Keratinocyte (primary cell): ENCODE data around the gene MAGEA8. TPM values are rescaled to one million over a fixed set of nuclear protein-coding genes. Genes with fewer than 3 reads are reported as not detected.
"Not testable (repeated sequence)": the region's sequence is repeated elsewhere in the genome, so short reads cannot be mapped to it uniquely, and the experiment has no call there.

ENCODE experiments used
- DNase-seq: peaks from one replicate; pipeline ENCODE4 v3.0.0-alpha.2; 2011; ENCODE audit warnings: low read depth, missing footprints, low spot score
- FAIRE-seq: peaks from 2 replicates; lab custom pipeline; 2011; peaks lifted over from hg19 to GRCh38; lab: Jason Lieb, UNC
- H2AFZ ChIP-seq: 2 replicates; pipeline ENCODE4 v1.6.0; 2012; ENCODE audit warnings: low read length, control low read depth, inconsistent platforms; ENCODE audit not compliant: control insufficient read depth
- H3K27ac ChIP-seq: 2 replicates; pipeline ENCODE4 v1.5.1; 2011; ENCODE audit warnings: low read length; ENCODE audit not compliant: control insufficient read depth, insufficient read depth
- H3K27me3 ChIP-seq: 3 replicates; pipeline ENCODE4 v1.6.0; 2011; ENCODE audit warnings: low read length; ENCODE audit not compliant: control insufficient read depth, insufficient read depth; ENCODE audit errors: extremely low read depth
- H3K36me3 ChIP-seq, 2 experiments: 2 replicates in 1 of 2; 3 replicates in 1 of 2; pipeline ENCODE4 v1.5.1; 2011; ENCODE audit warnings: low read length in 2 of 2, mild to moderate bottlenecking in 1 of 2; ENCODE audit not compliant: control insufficient read depth in 2 of 2, insufficient read depth in 2 of 2; ENCODE audit errors: extremely low read depth in 1 of 2
- H3K4me1 ChIP-seq: 3 replicates; pipeline ENCODE4 v1.5.1; 2011; ENCODE audit warnings: low read length; ENCODE audit not compliant: control insufficient read depth, insufficient read depth; ENCODE audit errors: extremely low read depth
- H3K4me2 ChIP-seq: 3 replicates; pipeline ENCODE4 v1.6.0; 2011; ENCODE audit warnings: low read depth, low read length; ENCODE audit not compliant: control insufficient read depth, insufficient read depth; ENCODE audit errors: extremely low read depth
- H3K4me3 ChIP-seq, 3 experiments: fragments of 200-600 bp in 1 of 3; sonication (generic) in 1 of 3; 2 replicates in 2 of 3; 3 replicates in 1 of 3; pipeline ENCODE4 v1.5.1; 2011 to 2016; ENCODE audit warnings: low read length in 3 of 3, mild to moderate bottlenecking in 3 of 3, control low read depth in 2 of 3, inconsistent platforms in 1 of 3, low read depth in 1 of 3, mixed read lengths in 1 of 3, mixed run types in 1 of 3, moderate library complexity in 1 of 3; ENCODE audit not compliant: control insufficient read depth in 2 of 3, insufficient read depth in 2 of 3; ENCODE audit errors: extremely low read depth in 1 of 3
- H3K79me2 ChIP-seq: 2 replicates; pipeline ENCODE4 v1.6.0; 2012; ENCODE audit warnings: low read length; ENCODE audit not compliant: control insufficient read depth, insufficient read depth
- H3K9ac ChIP-seq: 3 replicates; pipeline ENCODE4 v1.6.0; 2011; ENCODE audit warnings: low read length; ENCODE audit not compliant: control insufficient read depth, insufficient read depth; ENCODE audit errors: extremely low read depth
- H3K9me1 ChIP-seq: 3 replicates; pipeline ENCODE4 v1.6.0; 2011; ENCODE audit warnings: low read length; ENCODE audit not compliant: control insufficient read depth, insufficient read depth; ENCODE audit errors: extremely low read depth
- H3K9me3 ChIP-seq: 2 replicates; pipeline ENCODE4 v1.5.1; 2012; ENCODE audit warnings: low read depth, low read length; ENCODE audit not compliant: control insufficient read depth
- H4K20me1 ChIP-seq: 3 replicates; pipeline ENCODE4 v1.6.0; 2011; ENCODE audit warnings: low read length; ENCODE audit not compliant: control insufficient read depth, insufficient read depth; ENCODE audit errors: extremely low read depth
- EZH2 ChIP-seq: IDR thresholded peaks from one replicate; pipeline ENCODE4 v1.6.1; 2012; ENCODE audit warnings: inconsistent platforms, mild to moderate bottlenecking, low read length, moderate library complexity
- dilution Hi-C: fragments of 300-500 bp; cut with MboI; formaldehyde crosslinking; loops from one replicate; pipeline ENCODE4 v1.7.0; 2020; ENCODE audit warnings: low sequenced_read_pairs; ENCODE audit not compliant: extremely low pct_ligation_motif_present
- polyA plus RNA-seq, 5 experiments: library from polyadenylated mRNA; depleted of rRNA in 3 of 5; stranded (reverse) in 3 of 5; stranded (forward) in 1 of 5; unstranded in 1 of 5; fragments of >200 nt; gene quantifications; 1 replicate in 1 of 5; 2 replicates in 3 of 5; 3 replicates in 1 of 5; pipeline versions ENCODE4 v1.2.1 to v1.2.3, GENCODE V29; 2011 to 2012; ENCODE audit warnings: missing spikeins in 2 of 5, low read depth in 1 of 5, low replicate concordance in 1 of 5
- TF ChIP-seq, protein P1 (sequence below), 3 experiments: IDR thresholded peaks in 1 of 3; conservative IDR thresholded peaks in 1 of 3; optimal IDR thresholded peaks in 1 of 3; 2 replicates in 2 of 3; 3 replicates in 1 of 3; pipeline versions ENCODE3 to v1.5.1; 2011; ENCODE audit warnings: low read length in 3 of 3, mild to moderate bottlenecking in 3 of 3, moderate library complexity in 2 of 3, control low read depth in 1 of 3, inconsistent platforms in 1 of 3; ENCODE audit not compliant: insufficient read depth in 2 of 3; ENCODE audit errors: extremely low read depth in 1 of 3

Gene MAGEA8
- polyA plus RNA-seq, 1 donor (not counting 4 experiments of a cell fraction or from before 2014, with no cell fraction given), result not detected

DNA sequence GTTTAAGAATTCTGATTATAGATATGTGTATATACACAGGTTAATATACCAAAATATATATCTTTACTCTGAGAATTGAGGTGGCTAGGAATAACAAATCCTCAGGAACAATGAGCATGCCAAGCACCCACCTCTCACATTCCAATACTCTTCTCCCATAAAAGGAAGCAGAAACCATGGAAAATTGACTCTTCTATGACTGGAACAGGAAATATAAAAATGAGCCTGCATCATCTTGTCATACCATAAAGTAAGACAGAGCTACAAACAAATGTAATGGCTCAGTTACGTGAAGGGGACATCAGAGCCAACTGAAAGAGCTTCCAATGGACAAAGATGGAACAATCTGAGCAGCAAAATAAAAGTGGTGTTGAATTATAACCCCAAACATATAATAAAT is 3.8 kb upstream of the MAGEA8 start:
- Histone ChIP-seq H3K79me2 (no peaks in the 10 kb centered on the region), H2AFZ (no peak overlapping the region), H3K27ac (no peak overlapping the region), H3K4me1 (peaks cover 5% of the 10 kb centered on the region), H3K9me1 (no peaks in the 10 kb centered on the region), H3K4me2 (no peak overlapping the region), H4K20me1 (no peaks in the 10 kb centered on the region), H3K4me3 (no peak overlapping the region), H3K36me3 (no peaks in the 10 kb centered on the region), H3K9me3 (no peaks in the 10 kb centered on the region), H3K27me3 (no peaks in the 10 kb centered on the region), H3K9ac (no peak overlapping the region)
- DNase-seq, result no peak
- dilution Hi-C loops, result no loop called here
- no peak for FAIRE-seq
- TF ChIP-seq, protein P1, sequence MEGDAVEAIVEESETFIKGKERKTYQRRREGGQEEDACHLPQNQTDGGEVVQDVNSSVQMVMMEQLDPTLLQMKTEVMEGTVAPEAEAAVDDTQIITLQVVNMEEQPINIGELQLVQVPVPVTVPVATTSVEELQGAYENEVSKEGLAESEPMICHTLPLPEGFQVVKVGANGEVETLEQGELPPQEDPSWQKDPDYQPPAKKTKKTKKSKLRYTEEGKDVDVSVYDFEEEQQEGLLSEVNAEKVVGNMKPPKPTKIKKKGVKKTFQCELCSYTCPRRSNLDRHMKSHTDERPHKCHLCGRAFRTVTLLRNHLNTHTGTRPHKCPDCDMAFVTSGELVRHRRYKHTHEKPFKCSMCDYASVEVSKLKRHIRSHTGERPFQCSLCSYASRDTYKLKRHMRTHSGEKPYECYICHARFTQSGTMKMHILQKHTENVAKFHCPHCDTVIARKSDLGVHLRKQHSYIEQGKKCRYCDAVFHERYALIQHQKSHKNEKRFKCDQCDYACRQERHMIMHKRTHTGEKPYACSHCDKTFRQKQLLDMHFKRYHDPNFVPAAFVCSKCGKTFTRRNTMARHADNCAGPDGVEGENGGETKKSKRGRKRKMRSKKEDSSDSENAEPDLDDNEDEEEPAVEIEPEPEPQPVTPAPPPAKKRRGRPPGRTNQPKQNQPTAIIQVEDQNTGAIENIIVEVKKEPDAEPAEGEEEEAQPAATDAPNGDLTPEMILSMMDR (optimal IDR thresholded peaks at IDR 0.05 in 1 of 3, IDR thresholded peaks at IDR 0.05 in 1 of 3, conservative IDR thresholded peaks at IDR 0.05 in 1 of 3; ENCODE audit: extremely low read depth in 1 of 3, insufficient read depth in 2 of 3, low read length in 3 of 3), result no peak
- TF ChIP-seq EZH2, result no peak

DNA sequence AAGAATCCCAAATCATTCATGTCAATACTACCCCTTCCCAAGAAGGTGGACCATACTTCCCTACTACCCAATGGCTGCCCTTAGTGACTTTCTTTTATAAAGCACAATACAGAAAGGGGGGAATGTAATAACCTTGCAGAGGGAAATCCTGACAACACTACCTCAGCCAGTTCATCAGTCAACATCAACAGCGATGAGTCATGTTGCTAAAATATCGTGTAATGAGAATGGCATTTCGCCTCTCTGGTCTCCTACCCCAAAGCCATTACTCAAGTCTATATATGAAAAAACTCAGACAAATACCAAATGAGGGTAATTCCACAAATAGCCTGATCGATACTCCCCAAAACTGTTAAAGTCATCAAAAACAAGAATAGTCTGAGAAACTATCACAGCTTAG is 3.3 kb upstream of the MAGEA8 start:
- DNase-seq (no peak), FAIRE-seq (no peak)
- no peak overlapping the region for H3K27ac ChIP-seq
- H3K27me3 ChIP-seq, result no peaks in the 10 kb centered on the region
- H3K4me1 ChIP-seq, result peaks cover 5% of the 10 kb centered on the region
- no peaks in the 10 kb centered on the region for H3K9me1 ChIP-seq
- H2AFZ ChIP-seq, result no peak overlapping the region
- dilution Hi-C loops, result no loop called here
- no peak for TF ChIP-seq EZH2
- no peak overlapping the region for H3K4me2 ChIP-seq
- no peaks in the 10 kb centered on the region for H3K79me2 ChIP-seq
- H3K9ac ChIP-seq, result no peak overlapping the region
- H3K36me3 ChIP-seq, result no peaks in the 10 kb centered on the region
- H3K4me3 ChIP-seq, result no peak overlapping the region
- no peaks in the 10 kb centered on the region for H4K20me1 ChIP-seq
- no peaks in the 10 kb centered on the region for H3K9me3 ChIP-seq

DNA sequence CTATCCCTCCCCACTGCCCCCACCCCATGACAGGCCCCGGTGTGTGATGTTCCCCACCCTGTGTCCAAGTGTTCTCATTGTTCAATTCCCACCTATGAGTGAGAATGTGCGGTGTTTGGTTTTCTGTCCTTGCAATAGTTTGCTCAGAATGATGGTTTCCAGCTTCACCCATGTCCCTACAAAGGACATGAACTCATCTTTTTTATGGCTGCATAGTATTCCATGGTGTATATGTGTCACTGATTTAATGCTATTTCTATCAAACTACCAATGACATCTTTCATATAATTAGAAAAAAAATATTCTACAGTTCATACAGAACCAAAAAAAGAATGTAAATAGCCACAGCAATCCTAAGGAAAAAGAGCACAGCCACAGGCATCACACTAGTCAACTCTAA is 9.8 kb downstream of the MAGEA8 start:
- dilution Hi-C loops, H4K20me1 ChIP-seq, DNase-seq, H3K27me3 ChIP-seq, H2AFZ ChIP-seq, H3K4me3 ChIP-seq, H3K27ac ChIP-seq, H3K9me3 ChIP-seq, H3K9me1 ChIP-seq, H3K79me2 ChIP-seq, H3K9ac ChIP-seq, H3K4me2 ChIP-seq, H3K4me1 ChIP-seq, H3K36me3 ChIP-seq, FAIRE-seq: not testable (repeated sequence)
